ENCODE data around the gene OGDH. TPM values are rescaled to one million over a fixed set of nuclear protein-coding genes. Genes with fewer than 3 reads are reported as not detected.

Gene OGDH
- total RNA-seq, 3 donors from 2014 or later (not counting 1 experiment from before 2014, with no cell fraction given) = 69.2 to 86.7 (median 81.4) TPM

- ATAC-seq = peak; percentile 29 to 52 (median 46)
- Mint-ChIP-seq H3K4me3 (no peak overlapping the region), H3K9me3 (no peaks in the 10 kb centered on the region), H3K36me3 (no peaks in the 10 kb centered on the region), H3K4me1 (peaks cover 41 to 53% of the 10 kb centered on the region in 2 donors), H3K27ac (peak overlapping the region; percentile 3 to 80), H3K27me3 (ENCODE audit: low read depth in 2 of 2) (no peaks in the 10 kb centered on the region)
- peak in 1 of 2 donors; percentile 59 for DNase-seq
- intact Hi-C loops (cut with micrococcal nuclease) = no loop called here
- H3K27me3 ChIP-seq (ENCODE audit: control insufficient read depth, insufficient read depth, low read length) = no peaks in the 10 kb centered on the region
- WGBS (ENCODE audit: insufficient coverage) = 83% methylated on average over 2 of the region's 2 CpGs
- H3K9me3 ChIP-seq (ENCODE audit: control insufficient read depth, insufficient read depth, low read length) = no peaks in the 10 kb centered on the region
- H3K27ac ChIP-seq (ENCODE audit: low read length) = peak overlapping the region; percentile 21
- TF ChIP-seq CTCF (IDR thresholded peaks at IDR 0.05) = no peak
- H3K4me3 ChIP-seq (ENCODE audit: low read length) = no peak overlapping the region
- H3K4me1 ChIP-seq (ENCODE audit: control insufficient read depth, insufficient read depth, low read length) = peaks cover 19% of the 10 kb centered on the region
- no peaks in the 10 kb centered on the region for H3K36me3 ChIP-seq (ENCODE audit: control insufficient read depth, insufficient read depth, low read length)
These were observed 8.8 kb downstream of the OGDH start for GRCh38 chr7:44615149-44615611.

GRCh38 chr7:44615793-44616192 is 9.4 kb downstream of the OGDH start:
- no peaks in the 10 kb centered on the region for H3K9me3 Mint-ChIP-seq
- no peaks in the 10 kb centered on the region for H3K27me3 ChIP-seq (ENCODE audit: control insufficient read depth, insufficient read depth, low read length)
- no peak overlapping the region for H3K4me3 Mint-ChIP-seq
- H3K36me3 ChIP-seq (ENCODE audit: control insufficient read depth, insufficient read depth, low read length) = no peaks in the 10 kb centered on the region
- peaks cover 19% of the 10 kb centered on the region for H3K4me1 ChIP-seq (ENCODE audit: control insufficient read depth, insufficient read depth, low read length)
- H3K27me3 Mint-ChIP-seq (ENCODE audit: low read depth in 2 of 2) = no peaks in the 10 kb centered on the region
- peak overlapping the region in 1 of 2 donors; percentile 53 for H3K27ac Mint-ChIP-seq
- ATAC-seq (no peak), DNase-seq (no peak)
- intact Hi-C loops (cut with micrococcal nuclease) = no loop called here
- no peaks in the 10 kb centered on the region for H3K9me3 ChIP-seq (ENCODE audit: control insufficient read depth, insufficient read depth, low read length)
- no peak overlapping the region for H3K4me3 ChIP-seq (ENCODE audit: low read length)
- H3K4me1 Mint-ChIP-seq = peaks cover 40 to 52% of the 10 kb centered on the region in 2 donors
- no peaks in the 10 kb centered on the region for H3K36me3 Mint-ChIP-seq
- WGBS (ENCODE audit: insufficient coverage) = 82% methylated on average over 4 of the region's 5 CpGs
- no peak for TF ChIP-seq CTCF (IDR thresholded peaks at IDR 0.05)
- H3K27ac ChIP-seq (ENCODE audit: low read length) = no peak overlapping the region

- no peak for TF ChIP-seq CTCF (IDR thresholded peaks at IDR 0.05)
- 100% methylated on average over 5 of the region's 12 CpGs for WGBS (ENCODE audit: insufficient coverage)
- Mint-ChIP-seq H3K36me3 (no peaks in the 10 kb centered on the region), H3K27me3 (ENCODE audit: low read depth in 2 of 2) (no peaks in the 10 kb centered on the region), H3K9me3 (no peaks in the 10 kb centered on the region), H3K4me3 (no peak overlapping the region), H3K4me1 (peaks cover 46 to 59% of the 10 kb centered on the region in 2 donors), H3K27ac (peak overlapping the region in 1 of 2 donors; percentile 53)
- Histone ChIP-seq H3K27me3 (ENCODE audit: control insufficient read depth, insufficient read depth, low read length) (no peaks in the 10 kb centered on the region), H3K4me3 (ENCODE audit: low read length) (no peak overlapping the region), H3K36me3 (ENCODE audit: control insufficient read depth, insufficient read depth, low read length) (no peaks in the 10 kb centered on the region), H3K4me1 (ENCODE audit: control insufficient read depth, insufficient read depth, low read length) (peaks cover 26% of the 10 kb centered on the region), H3K9me3 (ENCODE audit: control insufficient read depth, insufficient read depth, low read length) (no peaks in the 10 kb centered on the region), H3K27ac (ENCODE audit: low read length) (no peak overlapping the region)
- intact Hi-C loops (cut with micrococcal nuclease) = no loop called here
- ATAC-seq (no peak), DNase-seq (no peak)
These were observed 10.1 kb downstream of the OGDH start for GRCh38 chr7:44616545-44616944.

Measured in natural killer cell (primary cell).